ENCODE results near the gene MAP3K15.

MAP3K15 gene

DNA sequence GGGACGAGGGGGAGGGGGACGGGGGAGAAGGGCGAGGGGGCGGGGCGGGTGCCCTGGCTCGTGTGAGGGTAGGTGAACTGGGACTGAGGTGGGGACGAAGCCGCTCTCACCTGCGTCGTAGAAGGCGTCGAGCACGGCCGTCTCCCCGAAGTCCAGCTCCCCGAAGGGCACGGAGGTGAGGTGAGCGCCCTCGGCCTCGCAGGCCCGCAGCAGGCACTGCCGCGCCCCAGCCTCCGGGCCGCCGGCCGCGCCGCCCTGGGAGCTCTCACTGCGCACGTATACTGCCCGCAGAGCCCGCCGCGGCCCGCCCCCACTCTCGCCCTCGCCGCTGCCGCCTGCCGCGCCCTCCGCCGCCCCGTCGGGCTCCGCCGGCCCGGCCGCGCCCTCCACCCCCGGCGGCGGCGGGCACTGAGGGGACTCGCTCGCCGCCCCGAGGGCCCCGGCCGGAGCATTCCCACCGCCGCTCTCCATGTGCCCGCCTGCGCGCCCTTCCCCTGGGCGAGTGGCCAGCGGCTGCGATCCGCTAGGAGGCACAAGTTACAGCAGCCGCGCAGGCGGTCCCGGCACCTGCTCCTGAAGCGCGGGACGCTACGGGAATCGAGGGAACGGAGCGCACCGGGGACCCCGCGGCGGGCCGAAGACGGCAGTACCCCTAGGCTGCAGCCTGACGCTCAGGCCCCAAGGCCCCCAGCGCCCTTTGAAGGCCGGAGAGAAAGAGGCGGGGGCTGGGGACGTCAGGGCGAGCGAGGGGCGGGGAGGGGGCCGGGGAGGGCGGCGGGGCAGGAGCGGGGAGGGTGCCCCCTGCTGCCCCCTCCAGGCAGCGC, at the start of gene MAP3K15:
Gene MAP3K15 (minus strand): TSS at position 718 of the 824 bp plus-strand sequence. CDS start 247 bp downstream, at position 471.
- peak; percentile 5 for DNase-seq

DNA sequence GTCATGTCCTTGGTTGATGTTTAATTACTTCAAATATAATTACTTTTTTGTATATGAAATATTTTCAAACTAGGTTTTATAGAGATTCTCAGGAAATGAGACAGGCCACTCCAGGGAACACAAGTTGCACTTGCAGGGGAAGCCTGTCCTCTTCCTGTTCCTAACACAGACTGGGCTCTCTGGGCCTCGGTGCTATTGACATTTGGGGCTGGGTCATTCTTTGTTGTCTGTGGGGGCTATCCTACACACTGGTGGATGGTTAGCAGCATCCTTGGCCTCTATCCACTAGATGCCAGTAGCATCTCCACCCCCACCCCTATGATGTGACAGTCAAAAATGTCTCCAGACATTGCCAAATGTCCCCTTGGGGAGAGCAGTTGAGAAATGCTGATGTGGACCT, 49.3 kb upstream of the MAP3K15 start:
- DNase-seq: no peak

- DNase-seq: peak; percentile 4
Measured at GRCh38 chrX:19563746-19564145, 48.4 kb upstream of the MAP3K15 start.

DNA sequence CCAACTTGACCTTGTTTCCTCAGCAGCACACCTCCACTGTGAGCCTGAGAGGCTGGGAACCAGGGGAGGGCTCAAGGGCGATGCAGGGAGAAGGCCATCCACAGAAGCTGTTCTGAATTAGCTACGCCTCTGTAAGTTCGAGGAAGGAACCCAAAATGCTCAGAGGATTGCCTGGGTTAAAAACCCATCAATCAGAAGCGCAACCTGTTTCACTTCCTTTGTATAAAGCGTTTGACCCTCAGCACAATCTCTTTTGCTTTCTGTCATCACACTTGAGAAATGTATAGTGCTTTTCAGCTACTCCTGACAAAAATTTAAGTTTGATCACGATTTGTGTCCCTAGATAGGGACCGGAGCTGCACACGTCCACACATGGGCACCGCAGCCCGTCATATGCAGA, 48.0 kb upstream of the MAP3K15 start:
- no peak for DNase-seq

- no peak for DNase-seq
Measured at GRCh38 chrX:19560611-19561010, 45.3 kb upstream of the MAP3K15 start.

DNA sequence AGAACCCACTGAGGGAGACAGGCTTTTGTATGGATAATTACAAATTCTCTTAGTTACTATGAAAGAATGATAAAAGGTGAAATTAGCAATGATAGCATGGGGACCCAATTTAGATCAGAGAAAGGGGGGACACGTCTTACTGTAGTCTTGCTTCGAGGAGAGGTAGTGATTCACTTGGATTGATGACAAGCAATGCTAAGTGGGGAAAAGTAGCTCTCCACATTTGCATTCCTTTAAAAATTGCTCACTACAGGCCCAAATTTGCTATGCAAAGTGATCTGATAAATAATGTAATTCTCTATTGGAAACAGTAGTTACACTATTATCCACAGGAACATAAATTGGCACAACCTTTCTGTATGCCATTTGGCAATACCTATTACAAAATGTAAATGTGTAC, 42.5 kb upstream of the MAP3K15 start:
- no peak for DNase-seq

GRCh38 chrX:19556202-19556601, 40.9 kb upstream of the MAP3K15 start:
- DNase-seq: peak; percentile 3

DNA sequence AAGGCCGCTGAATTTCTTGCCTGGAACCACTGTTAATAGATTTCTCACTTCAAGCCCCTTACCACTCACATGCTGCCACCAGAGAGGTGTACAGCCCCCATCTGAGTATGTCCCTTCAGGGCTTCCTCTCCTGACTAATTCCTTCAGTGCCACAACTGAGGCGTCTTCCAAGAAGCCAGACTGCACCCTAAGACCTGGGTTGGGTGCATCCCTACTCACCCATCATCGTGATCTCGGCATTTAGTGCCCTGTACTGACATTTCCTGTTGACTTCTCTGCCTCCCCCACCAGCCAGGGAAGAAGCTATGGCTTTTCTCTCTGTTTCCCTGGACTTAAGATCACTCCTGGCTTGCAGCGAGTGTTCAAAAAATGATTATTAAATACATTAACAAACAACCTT, 40.4 kb upstream of the MAP3K15 start:
- no peak for DNase-seq

DNA sequence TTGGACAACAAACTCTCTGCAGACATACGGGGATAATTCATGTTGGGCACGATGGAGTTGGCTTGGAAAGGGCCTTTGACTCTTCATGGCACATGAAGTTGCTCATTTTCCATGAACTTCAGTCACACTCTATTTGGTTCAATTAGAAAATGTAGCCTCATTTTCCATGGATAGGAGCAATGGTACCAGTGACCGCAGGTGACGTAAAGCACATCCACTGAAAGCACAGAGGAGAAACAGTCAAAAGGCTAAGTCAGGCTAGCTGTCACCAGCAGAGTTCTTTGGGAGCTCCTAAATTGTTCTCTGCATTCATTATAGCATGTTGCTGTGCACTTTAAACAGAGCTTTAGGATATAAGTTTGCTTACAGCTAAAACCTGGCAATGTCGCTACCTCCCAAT, 39.9 kb upstream of the MAP3K15 start:
- DNase-seq: no peak

DNA sequence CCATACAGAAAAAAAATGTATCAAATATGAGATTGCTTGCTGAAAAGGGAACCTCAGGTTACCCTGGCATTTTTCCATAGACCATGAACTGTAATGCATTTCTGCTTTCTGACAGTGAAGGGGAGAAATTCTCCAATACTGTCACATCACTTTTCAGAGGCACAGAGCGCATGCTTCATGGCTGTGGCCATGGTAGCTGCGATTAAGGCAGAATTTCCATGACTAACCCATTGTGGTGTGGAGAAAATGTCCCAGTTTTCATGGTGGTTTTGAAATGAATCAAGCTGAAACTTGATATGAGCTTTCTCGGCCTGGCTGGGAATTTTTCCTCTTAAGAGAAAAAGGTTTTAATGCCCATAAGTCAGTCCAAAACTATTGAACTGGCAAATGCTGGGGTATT, 39.5 kb upstream of the MAP3K15 start:
- peak; percentile 42 for DNase-seq

DNA sequence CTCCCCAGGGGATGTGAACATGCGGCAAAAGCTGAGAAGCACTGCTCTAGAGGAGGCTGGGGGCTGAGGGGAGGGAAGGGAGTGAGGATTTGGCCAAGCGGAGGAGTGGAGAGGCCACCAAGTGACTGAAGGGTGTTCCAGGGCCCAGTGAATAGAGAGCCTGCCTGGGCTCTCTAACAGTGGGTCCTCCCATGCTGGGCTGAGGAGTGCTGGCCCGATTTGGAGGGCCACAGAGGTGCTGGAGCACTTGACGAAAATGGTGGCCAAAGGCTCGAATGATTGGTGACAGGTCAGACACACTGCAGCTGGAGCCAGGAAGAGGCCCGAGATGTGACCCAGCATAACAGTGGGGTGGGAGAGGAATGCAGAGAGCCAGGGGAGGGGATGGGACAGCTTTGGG, 37.5 kb upstream of the MAP3K15 start:
- DNase-seq: no peak

GRCh38 chrX:19549838-19550237, 34.5 kb upstream of the MAP3K15 start:
- DNase-seq: peak; percentile 32

GRCh38 chrX:19548934-19549333, 33.6 kb upstream of the MAP3K15 start:
- DNase-seq: no peak

DNA sequence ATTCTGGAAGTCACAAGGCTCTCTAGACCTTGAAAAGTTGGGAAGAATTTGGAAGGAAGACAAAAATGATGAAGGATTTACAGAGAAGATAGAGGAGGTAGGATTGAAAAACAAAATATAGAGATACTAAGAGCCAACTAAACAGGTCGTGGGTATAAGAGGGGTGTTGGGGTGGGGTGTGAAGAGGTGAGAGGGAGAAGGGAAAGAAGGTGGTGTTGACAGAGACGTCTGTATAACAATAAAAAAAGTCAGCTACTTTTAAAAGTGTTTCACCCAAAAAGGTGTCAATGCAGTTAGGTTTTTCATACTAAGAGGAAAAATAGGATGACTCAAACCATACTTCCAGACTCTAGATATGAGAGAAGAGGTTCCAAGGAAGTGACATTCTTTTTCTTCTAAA, 33.0 kb upstream of the MAP3K15 start:
- DNase-seq: no peak

DNA sequence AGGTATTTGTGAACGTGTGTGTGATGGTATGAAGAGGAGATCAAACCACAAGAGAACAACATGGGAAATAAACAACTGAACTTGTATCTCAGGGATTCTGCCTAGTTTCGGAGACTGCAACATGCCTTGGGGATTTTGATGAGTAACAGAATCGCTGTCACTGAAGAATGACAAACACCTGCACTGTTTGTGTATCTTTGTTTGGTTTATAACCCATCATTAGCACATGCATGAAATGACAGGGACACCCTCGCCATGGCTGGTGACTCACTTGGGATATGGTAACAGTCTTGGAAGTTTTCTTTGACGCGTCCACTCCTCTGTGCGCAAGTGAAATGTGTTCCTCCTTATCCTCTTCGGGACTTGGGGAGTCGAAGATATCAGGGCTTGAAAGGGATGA, 30.3 kb upstream of the MAP3K15 start:
- DNase-seq: no peak

- DNase-seq: peak; percentile 35
Measured at GRCh38 chrX:19544693-19545305, 29.5 kb upstream of the MAP3K15 start.

GRCh38 chrX:19543951-19544381, 28.7 kb upstream of the MAP3K15 start:
- no peak for DNase-seq

- no peak for DNase-seq
Measured at GRCh38 chrX:19543020-19543715, 27.9 kb upstream of the MAP3K15 start.

DNA sequence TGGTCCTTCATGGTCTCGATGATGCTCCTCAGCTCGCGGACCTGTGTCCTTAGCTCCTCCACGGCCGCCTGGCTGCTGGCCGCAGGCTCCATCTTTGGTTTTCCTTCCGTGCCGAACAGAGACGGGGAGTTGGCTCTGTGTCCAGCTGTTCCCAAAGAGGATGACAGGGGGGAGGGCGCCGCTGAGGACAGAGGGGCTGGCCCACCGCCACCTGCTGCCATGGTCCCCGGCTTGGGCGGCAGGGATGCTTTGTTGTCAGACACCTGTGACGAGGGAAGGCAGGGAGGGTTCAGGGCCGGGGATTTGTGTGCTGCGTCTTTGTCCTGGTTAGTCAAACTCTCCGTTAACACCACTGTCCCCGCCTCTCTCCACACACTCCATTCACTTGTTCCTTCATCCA, 26.6 kb upstream of the MAP3K15 start:
- DNase-seq: no peak

DNA sequence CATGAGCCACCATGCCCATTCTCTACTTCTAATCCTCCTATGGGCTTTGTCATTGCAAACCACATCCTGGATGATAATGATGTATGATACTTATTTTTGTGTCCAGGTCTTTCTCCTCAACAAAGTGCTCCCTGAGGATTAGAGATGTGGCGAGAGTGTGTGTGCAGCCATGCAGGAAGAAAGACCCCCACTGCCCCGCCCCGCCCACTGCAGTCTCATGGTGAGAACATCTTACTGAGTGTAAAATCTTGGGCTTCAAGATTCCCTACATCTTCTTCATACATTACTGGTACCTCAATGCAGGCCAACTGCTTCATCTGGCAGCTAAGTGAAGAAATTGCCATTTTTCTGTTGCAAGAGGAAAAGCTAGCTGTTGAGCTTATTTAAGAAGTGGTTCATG, 25.9 kb upstream of the MAP3K15 start:
- no peak for DNase-seq

- DNase-seq: no peak
Measured at GRCh38 chrX:19540076-19540475, 24.8 kb upstream of the MAP3K15 start.

DNA sequence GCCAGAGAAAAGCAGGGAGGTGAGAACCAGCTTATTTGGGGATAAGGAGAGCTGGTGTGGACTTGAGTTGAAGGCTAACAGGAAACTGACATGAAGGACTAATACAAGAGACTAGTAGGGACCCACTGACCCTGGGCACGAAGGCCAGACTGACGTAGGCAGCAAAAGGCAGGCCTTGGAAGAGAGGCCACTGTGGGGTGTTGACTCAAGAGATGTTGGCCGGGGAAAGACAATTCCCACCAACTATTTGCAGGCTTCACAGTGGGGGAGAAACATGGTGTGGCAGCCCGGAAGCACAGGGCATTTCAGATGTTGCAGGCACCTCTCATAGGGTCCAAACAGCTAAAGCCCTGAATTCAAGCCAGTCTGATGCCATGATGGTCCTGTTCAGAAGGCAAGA, 24.4 kb upstream of the MAP3K15 start:
- no peak for DNase-seq

GRCh38 chrX:19535476-19535875, 20.2 kb upstream of the MAP3K15 start:
- no peak for DNase-seq

GRCh38 chrX:19532709-19533108, 17.4 kb upstream of the MAP3K15 start:
- DNase-seq: no peak
